Posterior vena cava (tissue), 2 donors: ENCODE measurements around the gene ATP10A. TPM values are rescaled to one million over a fixed set of nuclear protein-coding genes. Genes with fewer than 3 reads are reported as not detected.

ENCODE experiments used
- DNase-seq: peaks from one replicate; pipeline ENCODE4 v3.0.0-alpha.2; 2020; ENCODE audit warnings: low spot score
- intact Hi-C, 2 donors: fragments of 100-400 bp; cut with DNase I; formaldehyde crosslinking; loops; one replicate each; pipeline versions ENCODE4 v1.14.1 to v1.14.2; 2022 to 2023
- total RNA-seq, 2 donors: library from RNA; stranded (reverse); fragmentation: NEBNext Ultra II Directional; extraction: Animal tissue kit (Norgen Biotek cat#: 25700); gene quantifications; one replicate each; pipeline ENCODE4 v1.2.1, GENCODE V29; 2021
- donor health status: DM: yes; HTN: yes; CAD: no.
- donor health status: DM: yes; HTN: yes; CAD: no.

ATP10A gene
- total RNA-seq, 2 donors from 2014 or later = 18.7 to 21.5 TPM

- DNase-seq = no peak
- intact Hi-C loops = no loop called here
Observed at GRCh38 chr15:25839638-25840156, 23.4 kb downstream of the ATP10A start.

GRCh38 chr15:25838871-25839195 lies 24.3 kb downstream of the ATP10A start:
- DNase-seq = no peak
- intact Hi-C loops = no loop called here

- intact Hi-C loops = no loop called here
- no peak for DNase-seq
Observed at GRCh38 chr15:25838191-25838870, 24.8 kb downstream of the ATP10A start.

GRCh38 chr15:25832158-25832557 lies 31.0 kb downstream of the ATP10A start:
- DNase-seq = no peak
- intact Hi-C loops = loop anchor here in 1 of 2 donors (2.0 kb wide), 1 partner anchor 17 kb away; no protein-coding TSS in a partner anchor

- intact Hi-C loops = no loop called here
- peak; percentile 93 for DNase-seq
Observed at GRCh38 chr15:25830844-25831451, 32.2 kb downstream of the ATP10A start.

- DNase-seq = no peak
- intact Hi-C loops = no loop called here
Observed at GRCh38 chr15:25829073-25829472, 34.1 kb downstream of the ATP10A start.

GRCh38 chr15:25825207-25825606 lies 37.9 kb downstream of the ATP10A start:
- intact Hi-C loops = no loop called here
- no peak for DNase-seq

GRCh38 chr15:25824618-25825017 lies 38.5 kb downstream of the ATP10A start:
- no peak for DNase-seq
- intact Hi-C loops = no loop called here

- no peak for DNase-seq
Observed at GRCh38 chr15:25812845-25813244, 50.3 kb downstream of the ATP10A start.

GRCh38 chr15:25812073-25812472 lies 51.1 kb downstream of the ATP10A start:
- intact Hi-C loops = no loop called here
- no peak for DNase-seq

More at GRCh38 chr15:25812845-25813244, 50.3 kb downstream of the ATP10A start:
- intact Hi-C loops = no loop called here

GRCh38 chr15:25811481-25811906 lies 51.6 kb downstream of the ATP10A start:
- intact Hi-C loops = no loop called here
- DNase-seq = no peak

- intact Hi-C loops = no loop called here
- DNase-seq = no peak
Observed at GRCh38 chr15:25810631-25811091, 52.5 kb downstream of the ATP10A start.

GRCh38 chr15:25810154-25810553 lies 53.0 kb downstream of the ATP10A start:
- intact Hi-C loops = no loop called here
- DNase-seq = no peak

GRCh38 chr15:25807063-25807462 lies 56.1 kb downstream of the ATP10A start:
- DNase-seq = no peak

GRCh38 chr15:25805031-25805430 lies 58.1 kb downstream of the ATP10A start:
- DNase-seq = peak; percentile 69
- intact Hi-C loops = loop anchor here in 1 of 2 donors (10.0 kb wide), 1 partner anchor 360 kb away; no protein-coding TSS in a partner anchor

More at GRCh38 chr15:25807063-25807462, 56.1 kb downstream of the ATP10A start:
- intact Hi-C loops = loop anchor here in 1 of 2 donors (10.0 kb wide), 1 partner anchor 358 kb away; no protein-coding TSS in a partner anchor

- no peak for DNase-seq
- intact Hi-C loops = loop anchor here in 1 of 2 donors (10.0 kb wide), 1 partner anchor 360 kb away; no protein-coding TSS in a partner anchor
Observed at GRCh38 chr15:25804451-25804850, 58.7 kb downstream of the ATP10A start.

GRCh38 chr15:25803541-25803940 lies 59.6 kb downstream of the ATP10A start:
- intact Hi-C loops = loop anchor here in 1 of 2 donors (10.0 kb wide), 1 partner anchor 361 kb away; no protein-coding TSS in a partner anchor

GRCh38 chr15:25803036-25803435 lies 60.1 kb downstream of the ATP10A start:
- DNase-seq = no peak
- intact Hi-C loops = loop anchor here in 1 of 2 donors (10.0 kb wide), 1 partner anchor 362 kb away; no protein-coding TSS in a partner anchor

More at GRCh38 chr15:25803541-25803940, 59.6 kb downstream of the ATP10A start:
- DNase-seq = no peak

- DNase-seq = no peak
- intact Hi-C loops = loop anchor here in 1 of 2 donors (10.0 kb wide), 1 partner anchor 362 kb away; no protein-coding TSS in a partner anchor
Observed at GRCh38 chr15:25802285-25802830, 60.8 kb downstream of the ATP10A start.
